HG03175 (cell line): ENCODE data around the gene SAYSD1.
"Not testable (repeated sequence)": the region's sequence is repeated elsewhere in the genome, so short reads cannot be mapped to it uniquely, and the experiment has no call there.

Experiments
- ATAC-seq: cut with Tn5 transposase; IDR thresholded peaks from one replicate; pipeline ENCODE4 v1.9.1; 2021; ENCODE audit warnings: mild to moderate bottlenecking, moderate library complexity; ENCODE audit not compliant: unreplicated experiment

Gene SAYSD1, protein sequence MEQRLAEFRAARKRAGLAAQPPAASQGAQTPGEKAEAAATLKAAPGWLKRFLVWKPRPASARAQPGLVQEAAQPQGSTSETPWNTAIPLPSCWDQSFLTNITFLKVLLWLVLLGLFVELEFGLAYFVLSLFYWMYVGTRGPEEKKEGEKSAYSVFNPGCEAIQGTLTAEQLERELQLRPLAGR

DNA sequence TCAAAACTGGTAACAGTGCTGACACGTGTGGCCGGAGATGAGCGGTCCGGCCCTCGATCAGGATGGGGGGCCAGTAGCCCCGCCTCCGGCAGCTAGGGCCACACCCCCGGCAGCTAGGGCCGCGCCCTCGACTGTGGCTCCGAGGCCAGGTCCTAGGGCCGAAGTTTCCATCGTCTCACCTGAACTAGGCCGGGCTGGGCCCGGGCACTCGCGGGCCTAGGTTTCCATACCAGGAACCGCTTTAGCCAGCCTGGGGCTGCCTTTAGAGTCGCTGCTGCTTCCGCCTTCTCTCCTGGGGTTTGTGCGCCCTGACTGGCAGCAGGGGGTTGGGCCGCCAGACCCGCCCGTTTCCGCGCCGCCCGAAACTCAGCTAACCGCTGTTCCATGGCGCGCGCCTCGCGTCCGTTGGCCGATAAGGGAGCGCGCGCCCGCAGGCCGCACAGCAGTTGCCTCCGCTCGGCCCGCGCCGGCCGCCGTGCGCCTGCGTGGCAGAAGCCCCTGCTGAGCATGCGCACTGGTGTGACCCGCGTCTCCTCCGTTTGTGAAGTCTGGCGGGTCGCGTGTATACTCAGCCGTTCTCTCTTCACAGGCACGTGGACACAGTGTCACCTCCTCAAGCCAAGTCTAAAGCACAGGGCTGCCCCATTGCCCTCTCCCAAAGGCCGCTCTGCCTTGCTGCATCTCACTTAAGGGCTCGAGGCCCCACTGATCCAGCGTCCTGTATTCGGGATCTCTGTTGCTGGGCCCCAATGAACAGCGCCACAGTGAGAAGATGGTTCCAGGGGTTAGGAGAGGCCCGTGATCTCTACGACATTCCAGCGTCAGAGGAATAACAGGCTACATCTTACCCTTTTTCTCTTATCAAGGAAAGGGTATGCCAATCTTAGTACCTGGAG is at the start of gene SAYSD1:
Gene SAYSD1, minus strand, starts transcription at position 483 of the 896 bp plus-strand sequence. Its CDS starts 97 bp downstream, at position 386.
- peak; percentile 92 for ATAC-seq

DNA sequence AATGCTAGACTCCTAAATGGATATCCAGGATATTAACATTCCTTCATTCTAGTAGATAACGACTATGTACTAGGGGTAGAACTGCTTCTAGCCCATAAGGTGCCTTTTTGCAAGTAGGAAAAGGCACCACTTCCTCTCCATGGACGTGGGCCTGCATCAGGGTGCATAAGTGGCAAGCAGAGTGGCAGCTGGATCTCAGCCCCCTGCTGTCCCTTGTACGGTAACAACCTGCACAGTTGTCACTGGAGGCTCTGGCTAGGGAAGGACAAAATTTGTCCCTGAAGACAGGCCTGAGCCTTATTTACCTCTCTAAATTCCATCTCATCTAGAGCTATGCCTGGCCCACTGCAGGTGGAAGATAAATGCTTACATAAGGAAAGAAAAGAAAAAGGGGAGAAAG is 42.5 kb upstream of the SAYSD1 start:
- no peak for ATAC-seq

DNA sequence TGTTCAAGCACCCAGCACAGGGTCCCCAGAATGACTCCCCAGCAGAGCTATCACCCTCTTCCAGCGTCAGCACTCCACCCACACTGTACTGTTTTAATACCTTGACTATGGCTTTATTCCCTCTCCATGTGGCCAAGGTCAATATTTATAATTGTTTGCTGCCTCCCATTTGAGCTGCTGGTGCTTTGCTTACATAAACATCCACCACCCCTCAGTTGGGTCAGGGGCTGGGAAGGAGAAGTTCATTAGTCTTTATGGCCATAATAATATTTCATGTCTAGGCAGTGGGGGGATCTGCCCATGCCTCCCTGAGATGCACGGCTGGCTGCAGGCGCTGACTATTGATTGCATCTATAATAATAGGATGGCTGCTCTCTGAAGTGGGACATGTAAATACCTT is 41.8 kb upstream of the SAYSD1 start:
- ATAC-seq: no peak

DNA sequence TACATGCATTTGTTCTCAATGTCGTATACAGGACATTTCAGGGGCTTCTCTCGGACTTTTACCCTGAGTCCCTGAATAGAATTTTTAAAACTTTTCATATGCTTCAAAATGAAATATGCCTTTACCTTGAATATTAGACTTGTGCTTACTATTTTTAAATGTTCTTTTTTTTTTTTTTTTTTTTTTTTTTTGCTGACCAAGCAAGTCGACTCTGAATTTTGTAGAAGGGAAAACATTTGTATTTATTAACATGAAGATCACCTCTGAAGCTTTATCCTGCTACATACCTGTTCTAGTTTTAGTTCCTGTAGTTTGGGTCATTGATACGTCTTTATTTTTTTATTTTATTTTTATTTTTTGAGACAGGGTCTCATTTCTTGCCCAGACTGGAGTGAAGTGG is 39.7 kb upstream of the SAYSD1 start:
- no peak for ATAC-seq

DNA sequence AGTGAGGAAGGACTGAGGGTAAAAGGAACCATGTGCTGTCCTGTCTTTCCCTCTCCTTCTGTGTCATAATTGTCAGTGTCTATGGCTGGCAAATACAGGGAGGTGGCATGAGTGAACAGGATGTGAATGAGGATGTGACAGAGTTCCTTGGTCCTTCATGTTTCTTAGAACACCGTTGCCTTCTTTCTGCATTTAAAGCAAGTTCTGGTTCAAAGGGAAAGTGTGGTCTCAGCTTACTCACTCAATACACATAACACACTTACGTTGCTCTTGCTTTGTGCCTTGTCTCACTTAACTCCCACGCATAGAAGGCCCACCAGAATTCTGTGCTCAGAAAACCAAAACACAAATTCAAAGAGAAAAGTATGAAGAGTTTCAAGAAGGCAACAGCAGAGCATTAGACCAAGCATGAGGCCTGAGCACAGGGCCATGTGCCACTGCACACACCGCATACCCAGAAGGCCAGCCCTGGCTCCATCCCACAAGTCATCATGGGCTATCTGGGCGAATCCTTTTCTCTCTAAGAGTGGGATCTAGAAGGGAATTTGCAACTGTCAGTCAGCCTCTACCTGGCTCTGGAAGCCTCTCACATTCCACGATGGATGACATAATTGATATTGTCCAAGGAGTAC is 38.9 kb upstream of the SAYSD1 start:
- ATAC-seq: no peak

DNA sequence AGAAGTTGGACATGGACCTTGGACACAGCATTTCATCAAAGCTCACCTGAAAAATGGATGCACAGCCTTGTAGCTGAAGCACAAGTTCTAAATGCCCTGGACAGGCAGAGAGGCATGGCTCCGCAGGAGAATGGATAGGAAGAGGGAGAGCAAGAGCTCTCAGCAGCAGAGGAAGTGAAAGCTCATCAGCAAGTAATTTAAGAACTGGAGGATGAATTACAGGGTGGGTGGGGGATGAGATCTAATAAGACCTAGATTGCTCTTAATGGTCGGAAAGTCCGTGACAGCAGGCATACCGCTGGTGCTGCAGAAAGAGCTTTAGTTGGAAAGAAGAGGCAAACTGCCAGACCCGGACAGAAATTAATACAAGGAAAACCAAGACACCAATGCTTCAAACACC is 37.3 kb upstream of the SAYSD1 start:
- no peak for ATAC-seq

DNA sequence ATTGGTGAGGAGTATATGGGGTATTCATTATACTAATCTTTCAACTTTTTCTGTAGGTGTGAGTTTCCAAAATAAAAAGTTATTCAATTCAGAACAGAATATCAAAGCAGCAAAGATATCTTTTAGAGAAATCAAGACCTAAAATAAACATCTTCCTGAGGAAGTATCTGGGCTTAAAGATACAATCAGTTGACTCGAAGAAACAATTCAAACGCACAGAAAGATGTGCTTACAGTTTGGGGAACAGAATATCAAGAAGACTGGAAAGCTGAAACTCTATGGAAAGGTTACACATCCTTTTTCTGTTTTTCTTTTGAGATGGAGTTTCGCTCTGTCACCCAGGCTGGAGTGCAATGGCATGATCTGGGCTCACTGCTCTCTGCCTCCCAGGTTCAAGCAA is 36.2 kb upstream of the SAYSD1 start:
- ATAC-seq: no peak

DNA sequence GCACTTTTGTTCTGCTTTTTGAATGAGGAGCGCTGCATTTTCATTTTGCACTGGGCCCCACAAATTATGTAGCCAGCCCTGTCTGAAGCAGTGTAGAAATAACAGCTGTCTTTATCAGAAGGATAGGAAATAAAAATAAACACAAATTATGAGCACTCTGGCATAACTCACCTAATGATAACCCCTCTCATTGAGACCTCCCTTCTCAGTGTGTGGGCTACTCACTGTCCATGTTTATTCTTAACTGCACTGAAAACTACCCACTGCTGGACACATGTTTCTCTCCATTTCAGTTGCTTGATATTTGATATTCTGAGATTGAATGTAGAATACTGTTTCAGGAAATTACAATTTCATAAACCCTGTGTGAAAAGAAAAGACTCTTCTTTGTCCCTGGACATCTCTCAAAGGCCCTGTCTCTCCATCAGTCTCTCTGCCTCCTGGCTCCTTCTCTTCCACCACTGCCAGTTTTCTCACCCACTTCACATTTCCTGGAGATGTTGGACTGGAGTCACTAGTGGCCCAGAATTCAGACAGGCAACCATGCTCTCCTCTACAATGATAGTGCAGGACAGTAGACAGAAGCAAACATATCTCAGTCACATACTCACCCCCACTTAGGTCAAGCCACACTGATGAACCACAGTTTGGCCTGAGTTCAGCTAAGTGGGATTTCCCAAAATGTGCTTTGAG is 29.6 kb upstream of the SAYSD1 start:
- no peak for ATAC-seq

DNA sequence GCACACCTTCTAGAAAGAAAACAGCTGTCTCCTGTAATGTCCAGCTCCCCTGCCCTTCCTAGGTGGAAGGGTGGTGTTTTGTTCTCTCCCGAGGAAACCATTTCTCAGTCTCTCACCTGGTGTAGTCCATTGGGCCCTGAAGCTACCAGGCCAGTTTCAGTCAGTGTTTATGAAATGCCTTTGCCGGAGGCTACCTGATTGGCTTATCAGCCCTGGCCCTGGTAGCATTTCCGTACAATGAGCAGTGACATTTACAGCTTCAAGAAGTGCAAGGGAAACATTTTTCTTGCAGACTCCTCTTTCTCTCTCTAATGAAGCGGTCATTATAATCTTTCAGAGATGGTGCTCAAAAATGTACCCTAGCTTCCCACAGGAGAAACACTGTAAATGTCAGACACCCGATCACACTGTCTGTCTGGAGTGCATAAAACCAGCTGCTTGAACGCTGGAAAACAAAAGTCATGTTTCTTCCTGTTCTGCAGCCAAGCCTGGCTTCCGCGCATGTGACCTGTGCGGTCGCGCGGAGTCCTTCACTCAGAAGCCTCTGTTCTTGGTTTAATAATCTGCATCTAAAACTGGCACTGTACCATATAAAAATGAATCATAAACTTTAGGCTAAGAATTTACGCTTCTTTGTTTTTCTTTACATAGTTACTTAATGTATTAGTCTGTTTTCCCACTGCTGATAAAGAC is 28.4 kb upstream of the SAYSD1 start:
- no peak for ATAC-seq

DNA sequence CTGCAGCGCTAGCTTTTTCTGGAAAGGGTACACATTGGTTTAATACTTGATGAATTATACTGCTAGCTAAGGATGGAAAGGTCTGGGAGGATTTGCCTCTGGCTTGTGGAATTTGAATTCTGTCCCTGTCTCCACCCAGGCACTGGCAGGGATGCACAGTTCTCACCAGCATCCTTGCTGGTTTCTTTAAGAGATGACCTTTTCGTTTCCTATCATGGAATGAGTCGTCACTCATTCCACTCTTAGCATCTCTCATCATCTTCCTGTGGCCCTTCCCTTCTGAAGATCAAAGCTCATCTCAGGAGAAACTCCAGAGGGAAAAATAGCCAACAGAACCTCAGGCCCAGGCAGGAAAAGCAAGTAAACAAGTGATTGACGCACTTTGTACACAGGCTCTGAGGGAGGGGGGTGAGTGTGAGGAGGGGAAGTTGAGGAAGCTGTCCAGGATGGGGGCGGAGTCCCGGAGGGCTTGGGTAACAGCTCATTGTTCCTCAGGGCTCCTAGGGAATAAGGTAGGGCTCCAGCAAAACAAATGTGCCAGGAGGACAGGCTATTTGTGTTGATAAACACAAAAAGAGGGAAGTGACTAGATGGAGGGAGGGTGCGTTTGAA is 25.7 kb upstream of the SAYSD1 start:
- ATAC-seq: no peak

DNA sequence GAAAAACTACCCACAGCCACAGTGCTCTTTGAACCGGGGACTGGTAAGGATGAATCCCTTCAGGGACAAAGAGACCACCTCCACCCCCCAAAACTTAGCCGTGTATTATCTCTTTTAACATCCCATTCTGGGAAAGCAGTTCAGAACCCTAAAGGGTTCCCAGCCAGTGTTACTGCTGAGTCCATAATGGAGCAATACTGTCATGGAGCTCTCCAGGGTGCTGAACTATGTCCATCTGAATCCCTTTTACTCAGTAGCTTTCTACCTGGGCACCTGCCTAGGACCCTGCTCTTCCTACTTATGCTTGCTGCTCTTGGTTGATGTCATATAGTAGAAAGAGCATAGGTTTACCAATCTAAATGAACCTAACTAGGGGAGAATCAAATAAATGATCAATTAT is 22.3 kb upstream of the SAYSD1 start:
- no peak for ATAC-seq

DNA sequence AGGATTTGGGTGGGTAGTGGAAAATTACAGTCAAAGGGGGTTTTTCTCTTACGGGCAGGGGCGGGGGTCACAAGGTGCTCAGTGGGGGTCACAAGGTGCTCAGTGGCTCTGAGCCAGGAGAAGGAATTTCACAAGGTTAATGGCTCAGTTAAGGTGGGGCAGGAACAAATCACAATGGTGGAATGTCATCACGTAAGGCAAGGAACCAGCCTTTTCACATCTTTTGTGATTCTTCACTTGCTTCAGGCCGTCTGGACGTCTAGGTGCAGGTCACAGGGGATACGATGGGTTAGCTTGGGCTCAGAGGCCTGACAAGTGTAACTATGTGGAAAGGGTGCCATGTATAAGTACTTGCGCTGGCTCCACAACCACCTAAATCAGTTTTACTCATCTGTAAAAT is 21.2 kb upstream of the SAYSD1 start:
- not testable (repeated sequence) for ATAC-seq

DNA sequence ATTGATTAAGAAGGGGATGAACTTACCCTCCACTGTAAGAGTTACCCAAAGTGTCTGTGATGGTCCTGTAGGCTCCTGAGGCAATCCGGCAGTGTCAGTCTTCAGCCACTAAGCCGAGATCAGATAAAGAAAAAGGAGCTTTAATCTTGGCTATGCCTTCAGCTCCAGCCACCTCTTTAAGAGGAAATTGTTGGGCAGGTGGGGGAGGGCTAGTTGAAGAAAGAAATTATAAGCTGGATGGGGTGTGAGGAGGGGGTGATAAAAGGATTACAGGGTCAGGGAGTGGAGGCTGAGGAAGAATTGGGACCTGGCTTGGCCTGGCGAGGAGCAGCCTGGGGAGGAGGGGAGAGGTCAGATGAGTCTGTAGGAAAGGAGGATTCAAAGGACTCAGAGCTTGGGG is 19.8 kb upstream of the SAYSD1 start:
- ATAC-seq: not testable (repeated sequence)

DNA sequence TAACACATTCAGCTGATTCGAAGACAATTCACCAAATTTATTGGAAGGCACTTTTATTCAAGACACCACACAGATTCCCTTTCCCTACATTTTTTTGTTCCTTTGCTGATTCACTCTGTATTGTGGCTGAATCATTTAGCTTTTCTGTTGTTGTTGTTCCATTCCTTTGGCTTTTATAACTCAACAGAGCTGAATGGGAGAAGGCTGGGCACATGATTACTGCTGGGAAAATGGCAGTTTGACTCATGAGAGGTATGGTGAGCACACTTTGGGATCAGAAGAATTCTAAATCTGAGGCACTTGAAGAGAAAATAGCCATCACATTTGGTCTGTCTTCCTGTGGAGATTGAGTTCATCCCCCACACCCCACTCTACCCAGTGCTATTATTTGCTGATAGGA is 15.7 kb upstream of the SAYSD1 start:
- no peak for ATAC-seq

DNA sequence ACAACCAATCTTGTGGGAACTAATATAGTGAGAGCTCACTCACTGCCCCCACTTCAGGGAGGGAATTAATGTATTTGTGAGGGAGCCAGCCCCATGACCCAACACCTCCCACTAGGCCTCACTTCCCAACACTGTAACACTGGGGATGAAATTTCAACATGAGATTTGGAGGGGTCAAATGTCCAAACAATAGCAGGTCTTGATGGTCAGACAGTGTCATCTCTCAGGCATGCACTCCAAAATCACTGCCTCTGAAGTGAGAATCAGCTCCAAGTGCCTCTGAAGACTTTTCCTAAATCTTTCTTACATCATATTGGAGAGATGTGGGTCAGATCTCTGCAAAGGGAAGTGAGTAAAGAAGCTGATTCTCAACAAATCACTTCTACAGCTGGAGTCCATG is 13.8 kb upstream of the SAYSD1 start:
- no peak for ATAC-seq

DNA sequence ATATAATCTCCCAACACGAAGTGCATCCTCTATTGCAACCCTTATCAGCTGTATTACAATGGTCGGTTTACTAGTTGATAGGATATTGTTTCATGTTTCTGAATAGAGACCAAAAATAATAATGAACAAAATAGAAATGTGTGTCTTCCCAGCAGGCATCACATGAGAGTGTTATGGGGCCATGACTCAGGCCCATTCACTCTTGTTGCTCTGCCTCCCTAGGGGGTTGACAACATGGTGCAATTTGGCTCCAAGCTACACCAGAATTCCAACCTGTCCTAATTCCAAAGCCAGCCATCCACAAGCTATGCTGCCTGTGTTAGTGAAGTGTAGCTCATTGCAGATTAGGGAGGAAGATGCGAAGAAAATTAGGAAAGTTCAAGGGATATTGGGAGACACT is 13.1 kb upstream of the SAYSD1 start:
- no peak for ATAC-seq

DNA sequence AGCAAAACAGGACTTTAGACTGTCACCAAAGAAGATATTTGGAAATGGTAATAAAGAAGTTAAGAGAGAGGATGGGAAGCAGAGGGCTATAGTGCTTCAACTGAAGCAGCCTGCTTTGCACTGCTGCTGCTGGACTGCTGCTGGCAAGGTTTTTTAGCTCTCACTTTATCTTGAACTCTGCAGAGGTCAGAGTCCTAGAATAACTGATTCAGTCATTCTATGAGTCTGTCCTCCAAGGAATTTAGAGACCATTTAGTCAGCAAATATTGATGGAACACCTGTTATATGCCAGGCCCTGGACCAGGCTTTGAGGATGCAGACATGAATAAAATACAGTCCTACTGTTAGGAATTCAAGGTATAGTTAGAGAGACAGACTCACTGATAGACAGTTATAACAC is 9.1 kb upstream of the SAYSD1 start:
- no peak for ATAC-seq

DNA sequence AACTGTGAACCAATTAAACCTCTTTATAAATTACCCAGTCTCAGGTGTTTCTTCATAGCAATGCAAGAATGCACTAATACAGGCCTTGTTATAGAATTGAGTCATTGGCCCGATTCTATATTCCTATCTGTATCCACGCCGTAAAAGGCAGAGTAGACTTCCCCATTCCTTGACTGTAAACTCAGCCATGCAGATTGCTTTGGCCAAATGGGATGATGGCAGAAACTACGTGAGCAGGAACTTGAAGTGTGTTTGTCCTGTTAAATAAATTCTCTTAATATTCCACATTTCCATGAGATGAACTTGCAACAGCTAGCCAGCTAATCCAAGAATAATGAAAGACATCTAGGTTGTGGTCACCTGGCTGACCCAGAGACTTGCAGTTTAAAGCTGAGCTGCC is 3.9 kb upstream of the SAYSD1 start:
- ATAC-seq: no peak

DNA sequence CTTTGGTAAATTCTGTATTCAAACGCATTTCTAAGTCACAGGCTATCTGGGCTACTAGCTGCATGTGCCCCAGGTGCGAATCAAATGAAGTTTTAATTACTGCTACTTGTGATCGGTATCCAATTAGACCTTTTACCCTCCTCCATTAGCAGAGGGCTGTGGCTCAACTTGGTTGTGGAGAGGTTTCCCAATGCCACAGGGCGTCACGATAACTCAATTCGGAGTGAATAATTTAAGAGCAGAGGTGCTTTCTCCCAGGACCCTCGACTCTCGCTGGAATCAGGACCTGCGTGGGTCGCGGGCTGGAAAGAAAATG is 640 bp downstream of the SAYSD1 start:
- peak; percentile 9 for ATAC-seq

DNA sequence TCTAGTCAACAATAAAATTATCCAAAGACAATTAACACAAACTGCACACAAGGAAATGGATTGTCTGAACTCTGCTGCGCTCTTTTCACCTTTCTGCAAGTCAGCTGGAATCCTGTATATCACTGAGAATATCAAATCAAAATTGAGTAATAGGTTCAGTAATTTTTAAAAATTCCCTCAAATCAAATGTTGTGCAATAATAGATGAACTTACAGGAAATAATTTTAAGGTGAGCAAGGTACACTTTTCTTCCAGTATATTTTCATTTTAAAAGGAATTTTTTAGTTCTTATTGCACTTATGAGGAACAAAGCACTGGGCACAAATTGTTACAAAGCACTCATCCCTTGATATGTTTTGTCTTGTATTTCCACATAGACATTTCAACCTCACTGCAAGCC is 1.2 kb downstream of the SAYSD1 start:
- ATAC-seq: no peak

DNA sequence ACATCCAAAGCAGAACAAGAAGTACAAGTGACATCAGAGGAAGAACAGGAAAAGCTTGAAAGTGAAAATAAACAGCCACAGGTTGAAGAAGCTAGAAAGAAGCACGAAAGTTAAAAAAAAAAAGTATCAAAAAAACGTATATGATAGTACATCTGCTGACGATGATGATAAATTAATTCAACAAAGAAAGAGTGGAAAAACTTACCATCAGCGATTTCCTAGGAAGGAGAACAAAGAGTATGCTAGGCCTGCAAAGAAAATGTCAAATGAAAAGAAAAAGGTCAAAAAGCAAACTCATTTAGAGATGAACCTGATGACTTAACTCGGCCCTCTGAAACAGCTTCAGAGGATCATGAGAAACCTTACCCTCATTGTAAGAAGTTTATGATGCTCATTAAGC is 3.7 kb downstream of the SAYSD1 start:
- ATAC-seq: no peak
